ENCODE measurements around the gene GRHL1. TPM values are rescaled to one million over a fixed set of nuclear protein-coding genes. Genes with fewer than 3 reads are reported as not detected.

GRHL1 gene
- total and polyA plus RNA-seq, 3 donors from 2014 or later: 4.6 to 8.3 (median 8.0) TPM

GRCh38 chr2:10006236-10007161 lies 55.0 kb downstream of the GRHL1 start:
- Histone ChIP-seq H3K27ac (peak overlapping the region in 1 of 2 donors; percentile 45), H3K9me3 (no peaks in the 10 kb centered on the region), H3K36me3 (ENCODE audit: low read depth, missing control alignments) (no peaks in the 10 kb centered on the region), H3K4me3 (peak overlapping the region; percentile 37 to 53), H3K4me1 (peaks cover 22% of the 10 kb centered on the region), H3K27me3 (no peaks in the 10 kb centered on the region)
- intact Hi-C loops (cut with DNase I; ENCODE audit: low total_unique reads): no loop called here
- WGBS, 2 donors: 44 to 51% methylated on average over 24 to 46 of the region's 64 CpGs
- peak; percentile 58 for DNase-seq
- TF ChIP-seq POLR2A (IDR thresholded peaks at IDR 0.05) (no peak), CTCF (IDR thresholded peaks at IDR 0.05) (no peak)

GRCh38 chr2:10007435-10007834 lies 55.9 kb downstream of the GRHL1 start:
- H3K27ac ChIP-seq: no peak overlapping the region
- 71 to 89% methylated on average over 8 to 9 of the region's 9 CpGs for WGBS, 2 donors

GRCh38 chr2:10007921-10008808 lies 56.7 kb downstream of the GRHL1 start:
- intact Hi-C loops (cut with DNase I; ENCODE audit: low total_unique reads): no loop called here
- TF ChIP-seq POLR2A (IDR thresholded peaks at IDR 0.05) (no peak), CTCF (IDR thresholded peaks at IDR 0.05) (no peak)
- no peak overlapping the region for H3K4me3 ChIP-seq
- no peaks in the 10 kb centered on the region for H3K9me3 ChIP-seq
- DNase-seq: no peak
- H3K27me3 ChIP-seq: no peaks in the 10 kb centered on the region
- no peak overlapping the region for H3K27ac ChIP-seq
- no peaks in the 10 kb centered on the region for H3K36me3 ChIP-seq (ENCODE audit: low read depth, missing control alignments)
- H3K4me1 ChIP-seq: peaks cover 22% of the 10 kb centered on the region
- WGBS, 2 donors: 76 to 78% methylated on average over 20 to 22 of the region's 22 CpGs

More at GRCh38 chr2:10007435-10007834, 55.9 kb downstream of the GRHL1 start:
- Histone ChIP-seq H3K9me3 (no peaks in the 10 kb centered on the region), H3K36me3 (ENCODE audit: low read depth, missing control alignments) (no peaks in the 10 kb centered on the region), H3K4me3 (no peak overlapping the region), H3K27me3 (no peaks in the 10 kb centered on the region), H3K4me1 (peaks cover 22% of the 10 kb centered on the region)
- TF ChIP-seq POLR2A (IDR thresholded peaks at IDR 0.05) (no peak), CTCF (IDR thresholded peaks at IDR 0.05) (no peak)
- intact Hi-C loops (cut with DNase I; ENCODE audit: low total_unique reads): no loop called here
- no peak for DNase-seq

GRCh38 chr2:10008809-10009176 lies 57.3 kb downstream of the GRHL1 start:
- 88 to 89% methylated on average over 9 of the region's 9 CpGs for WGBS, 2 donors
- peaks cover 22% of the 10 kb centered on the region for H3K4me1 ChIP-seq
- H3K27me3 ChIP-seq: no peaks in the 10 kb centered on the region
- intact Hi-C loops (cut with DNase I; ENCODE audit: low total_unique reads): no loop called here
- no peak for TF ChIP-seq CTCF (IDR thresholded peaks at IDR 0.05)
- no peak for TF ChIP-seq POLR2A (IDR thresholded peaks at IDR 0.05)
- no peaks in the 10 kb centered on the region for H3K36me3 ChIP-seq (ENCODE audit: low read depth, missing control alignments)
- no peak overlapping the region for H3K27ac ChIP-seq
- no peak for DNase-seq
- H3K4me3 ChIP-seq: no peak overlapping the region
- no peaks in the 10 kb centered on the region for H3K9me3 ChIP-seq

Measured in testis (tissue), 3 donors.